DMS53 (cell line): Measurements from ENCODE around the gene KIF26B.

Source experiments
- DNase-seq: peaks from one replicate; lab custom pipeline; 2025; lab: John Stamatoyannopoulos, UW

KIF26B gene

DNA sequence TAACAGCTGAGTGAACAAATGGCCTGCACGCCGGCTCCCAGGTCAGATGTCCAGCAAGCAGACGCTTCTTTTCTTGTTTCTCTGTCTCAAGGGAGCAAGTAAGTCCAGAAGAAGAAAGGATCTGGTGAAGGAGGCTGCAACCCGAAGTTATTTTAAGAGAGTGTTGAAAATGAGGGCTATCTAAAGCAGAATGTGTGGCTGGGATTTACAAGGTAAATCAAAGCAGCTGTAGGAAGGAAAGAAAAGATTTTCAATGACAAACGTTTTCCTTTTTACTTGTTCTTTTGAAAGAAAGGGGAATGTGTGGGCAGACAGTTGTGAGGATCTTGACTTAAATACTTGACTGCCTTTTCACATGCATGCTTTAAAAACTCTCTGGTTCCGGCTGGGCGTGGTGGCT is 311.5 kb downstream of the KIF26B start:
- DNase-seq: no peak

- no peak for DNase-seq
Measured at GRCh38 chr1:245467804-245468203, 313.0 kb downstream of the KIF26B start.

DNA sequence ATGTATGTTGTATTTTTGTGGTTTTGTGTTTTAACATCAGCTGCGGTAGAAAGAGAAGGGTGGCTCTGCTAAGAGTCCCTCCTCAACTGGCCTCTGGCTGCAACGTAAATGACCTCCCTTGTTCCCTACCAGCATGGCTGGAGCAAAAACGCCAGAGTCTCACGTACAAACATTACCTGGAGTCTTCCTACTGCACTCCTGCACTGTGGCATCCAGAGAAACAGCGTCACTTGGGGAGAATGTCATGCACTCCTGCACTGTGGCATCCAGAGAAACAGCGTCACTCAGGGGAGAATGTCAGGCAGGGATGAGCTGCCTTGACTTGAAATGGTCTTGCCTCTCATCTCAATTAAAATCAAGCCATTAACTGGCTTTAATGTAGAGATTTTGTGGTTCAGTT is 314.2 kb downstream of the KIF26B start:
- no peak for DNase-seq

- DNase-seq: no peak
Measured at GRCh38 chr1:245469734-245470133, 314.9 kb downstream of the KIF26B start.

DNA sequence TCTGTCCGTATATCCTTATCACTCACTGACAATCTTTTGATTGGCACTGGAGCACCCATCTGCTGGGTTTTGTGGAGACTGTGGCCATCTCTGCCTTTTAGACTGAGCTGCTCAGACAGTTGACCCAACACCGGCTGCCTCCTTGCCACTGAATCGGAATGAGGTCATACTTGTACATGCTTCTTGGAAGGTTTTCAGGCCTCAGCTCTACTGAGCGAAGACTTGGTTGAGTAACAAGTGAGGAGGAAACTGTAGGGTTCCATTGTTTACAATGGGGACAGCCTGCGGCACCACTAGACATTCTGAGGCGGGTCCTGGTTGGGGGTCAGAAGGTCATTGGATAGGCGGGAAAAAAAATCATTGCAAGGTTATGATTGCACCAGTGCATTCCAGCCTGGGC is 320.3 kb downstream of the KIF26B start:
- DNase-seq: no peak

- DNase-seq: no peak
Measured at GRCh38 chr1:245475961-245476516, 321.3 kb downstream of the KIF26B start.

DNA sequence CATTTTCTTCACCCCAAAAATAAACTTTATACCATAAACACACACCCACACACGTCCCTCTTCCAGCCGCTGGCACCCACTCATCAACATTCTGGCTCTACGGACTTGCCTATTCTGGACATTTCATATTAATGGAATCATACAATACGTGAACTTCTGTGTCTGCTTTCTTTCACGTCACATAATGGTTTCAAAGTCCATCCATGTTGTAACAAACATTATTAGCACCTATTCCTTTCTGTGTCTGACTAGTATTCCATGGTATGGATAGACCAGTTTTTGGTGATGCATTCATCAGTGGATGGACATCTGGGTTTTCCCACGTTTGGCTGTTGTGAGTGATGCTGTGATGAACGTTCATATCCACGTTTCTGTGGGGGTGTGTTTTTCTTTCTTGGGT is 323.2 kb downstream of the KIF26B start:
- DNase-seq: no peak

DNA sequence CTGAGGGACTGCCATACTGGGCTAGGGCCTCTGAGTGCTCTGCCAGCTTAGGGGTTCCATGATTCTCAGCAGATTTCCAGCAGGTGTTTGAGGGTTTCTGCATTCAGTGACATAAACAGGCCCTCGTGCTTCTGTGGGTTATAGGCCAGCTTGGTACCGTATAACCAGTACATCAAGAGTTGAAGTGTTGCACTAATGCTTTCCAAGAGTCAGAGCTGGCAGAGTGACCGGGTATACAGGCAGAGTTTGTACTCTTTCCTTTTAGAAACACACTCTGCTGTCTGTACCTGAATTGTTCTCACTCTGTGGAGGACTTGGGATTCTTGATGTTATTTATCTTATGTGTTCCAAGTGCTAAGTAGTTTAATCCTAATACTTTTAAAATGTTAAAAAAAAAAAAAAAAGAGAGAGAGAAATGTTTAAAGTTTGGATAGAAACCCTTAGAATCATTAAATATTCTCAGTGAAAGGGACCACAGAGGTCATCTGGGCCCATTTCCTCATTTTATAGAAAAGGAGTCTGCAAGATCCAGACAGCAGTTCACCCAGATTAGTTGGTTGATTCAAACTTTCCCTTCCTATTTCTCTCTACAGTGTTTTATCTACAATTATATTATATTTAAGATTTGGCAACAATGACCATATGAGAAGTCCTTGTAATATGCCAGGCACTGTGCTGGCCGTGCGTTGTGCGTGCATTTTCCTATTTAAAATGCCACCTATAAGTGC is 325.8 kb downstream of the KIF26B start:
- no peak for DNase-seq

DNA sequence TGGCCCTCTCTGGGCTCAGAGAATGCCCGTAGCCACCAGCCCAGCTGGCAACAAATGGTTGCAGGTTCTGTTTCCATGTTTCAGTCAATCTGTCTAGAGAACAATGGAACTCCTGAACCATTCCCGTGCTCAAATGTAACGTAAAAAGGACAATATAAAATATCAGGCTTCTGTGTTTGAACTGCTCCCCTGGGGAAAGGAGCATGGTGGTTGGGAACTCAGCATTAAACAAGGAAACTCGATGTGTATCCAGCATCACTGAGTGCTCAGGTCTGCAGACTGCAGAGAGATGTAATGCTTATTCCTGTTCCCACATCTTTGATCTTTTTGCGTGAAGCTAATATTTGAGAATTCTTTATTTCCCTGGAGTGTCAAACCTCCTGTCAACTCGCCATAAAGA is 326.5 kb downstream of the KIF26B start:
- no peak for DNase-seq

DNA sequence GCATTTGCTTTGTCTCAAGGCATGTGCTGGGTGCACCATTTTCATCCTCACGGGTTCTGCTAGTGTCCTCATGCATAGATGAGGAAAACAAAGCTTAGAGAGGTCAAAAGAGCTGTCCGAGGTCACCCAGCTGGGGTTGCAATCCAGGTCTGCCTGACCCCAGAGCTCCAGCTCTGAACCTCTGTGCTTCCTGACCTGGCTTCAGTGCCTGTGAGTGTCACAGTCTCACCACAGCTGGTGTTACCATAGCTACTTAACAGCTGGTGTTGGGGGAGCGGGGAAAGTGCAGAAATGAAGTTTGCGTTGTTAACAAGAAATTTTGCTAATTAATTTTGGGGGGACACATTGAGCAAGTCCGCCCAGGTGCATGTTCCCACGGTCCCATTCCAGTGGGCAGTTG is 328.5 kb downstream of the KIF26B start:
- no peak for DNase-seq

- DNase-seq: no peak
Measured at GRCh38 chr1:245484176-245484575, 329.4 kb downstream of the KIF26B start.

DNA sequence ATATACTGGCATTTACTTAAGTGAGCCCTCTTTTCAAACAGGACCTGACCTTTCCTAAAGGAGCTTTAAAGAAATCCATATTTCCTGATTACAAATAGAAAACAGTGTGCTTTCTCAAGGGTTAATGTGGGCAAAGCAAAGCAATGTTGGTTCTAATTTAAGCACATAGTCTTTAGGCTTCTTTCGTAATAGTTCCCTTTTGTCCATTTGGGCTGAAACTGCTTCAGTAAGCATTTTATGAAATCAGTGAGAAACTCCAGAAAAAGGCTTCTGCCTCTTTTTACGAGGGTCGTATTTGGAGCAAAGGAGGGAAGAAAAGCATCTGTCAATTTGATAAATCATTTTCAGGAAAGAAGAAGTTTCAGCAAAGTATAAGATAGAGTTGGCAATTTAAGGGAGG is 331.2 kb downstream of the KIF26B start:
- no peak for DNase-seq

- no peak for DNase-seq
Measured at GRCh38 chr1:245486775-245487470, 332.1 kb downstream of the KIF26B start.

- DNase-seq: no peak
Measured at GRCh38 chr1:245488346-245489129, 333.8 kb downstream of the KIF26B start.

GRCh38 chr1:245489838-245490237 is 335.1 kb downstream of the KIF26B start:
- no peak for DNase-seq

GRCh38 chr1:245493029-245493428 is 338.2 kb downstream of the KIF26B start:
- peak; percentile 43 for DNase-seq

- DNase-seq: no peak
Measured at GRCh38 chr1:245495681-245496080, 340.9 kb downstream of the KIF26B start.

- DNase-seq: no peak
Measured at GRCh38 chr1:245500546-245500945, 345.8 kb downstream of the KIF26B start.

DNA sequence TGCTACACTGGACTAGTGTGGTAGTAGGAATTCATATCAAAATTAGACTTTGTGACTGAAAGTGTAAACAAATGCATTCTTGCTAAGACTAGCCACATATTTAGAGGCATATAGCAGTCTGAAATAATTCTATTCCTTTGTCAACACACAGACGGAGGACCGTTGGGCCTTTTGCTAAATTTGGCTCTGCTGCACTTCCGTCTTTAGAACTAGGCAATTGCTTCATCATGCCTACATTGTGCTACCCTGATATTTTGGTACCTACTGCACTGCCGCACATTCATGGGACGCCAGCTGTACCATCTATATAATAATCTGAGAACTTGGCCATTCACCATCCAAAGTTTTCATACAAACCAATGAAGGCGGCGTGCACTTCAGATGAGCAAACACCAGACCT is 346.8 kb downstream of the KIF26B start:
- DNase-seq: no peak

DNA sequence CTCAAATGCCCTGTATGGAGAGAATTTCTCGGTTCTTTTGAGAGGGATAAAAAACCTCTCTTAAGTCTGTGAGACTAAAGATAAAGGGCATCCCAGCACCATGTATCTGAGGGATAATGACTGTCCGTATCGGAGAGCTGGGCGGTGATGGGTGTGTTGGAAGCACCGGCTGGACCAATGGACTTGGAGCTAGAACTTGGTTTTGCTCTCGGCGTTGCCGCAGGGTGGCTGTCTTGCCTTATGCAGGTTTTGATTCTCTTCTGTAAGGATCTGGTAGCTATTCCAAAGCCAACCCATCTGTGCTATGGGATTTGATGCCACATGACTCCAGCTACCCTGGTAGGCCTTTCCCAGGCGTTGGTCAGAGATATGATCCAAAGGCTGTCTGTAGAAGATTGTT is 348.8 kb downstream of the KIF26B start:
- no peak for DNase-seq

GRCh38 chr1:245510144-245510543 is 355.4 kb downstream of the KIF26B start:
- DNase-seq: no peak

- no peak for DNase-seq
Measured at GRCh38 chr1:245512181-245512888, 357.6 kb downstream of the KIF26B start.
